Skin epidermis (tissue), 12 donors: ENCODE data around the gene TMEM154.

ENCODE experiments used
- H3K27ac ChIP-seq, 21 experiments: fragments of 200-600 bp; sonication (generic) in 11 of 21; one replicate each; pipeline ENCODE4 v1.5.0; 2020; ENCODE audit warnings: mild to moderate bottlenecking in 3 of 21, inconsistent platforms in 2 of 21, moderate library complexity in 2 of 21
- H3K4me3 ChIP-seq, 7 experiments: fragments of 200-600 bp; sonication (generic) in 2 of 7; one replicate each; pipeline ENCODE4 v1.5.0; 2020; ENCODE audit warnings: inconsistent platforms in 2 of 7, mild to moderate bottlenecking in 2 of 7, moderate library complexity in 1 of 7

Gene TMEM154, protein sequence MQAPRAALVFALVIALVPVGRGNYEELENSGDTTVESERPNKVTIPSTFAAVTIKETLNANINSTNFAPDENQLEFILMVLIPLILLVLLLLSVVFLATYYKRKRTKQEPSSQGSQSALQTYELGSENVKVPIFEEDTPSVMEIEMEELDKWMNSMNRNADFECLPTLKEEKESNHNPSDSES

GRCh38 chr4:152679414-152680281 is at the start of gene TMEM154:
Gene TMEM154, minus strand, starts transcription at chr4:152679997. Its CDS starts 64 bp downstream, at chr4:152679933.
- Histone ChIP-seq H3K27ac (peak within 1 kb of the TSS in 20 of 21 experiments; percentile 66 to 95 (median 84)), H3K4me3 (peak within 1 kb of the TSS; percentile 37 to 59 (median 51))

- no peak overlapping the region for H3K27ac ChIP-seq
- H3K4me3 ChIP-seq = no peak overlapping the region
These were observed 49.7 kb upstream of the TMEM154 start for GRCh38 chr4:152729466-152729865.

GRCh38 chr4:152728343-152728742 is 48.5 kb upstream of the TMEM154 start:
- Histone ChIP-seq H3K4me3 (no peak overlapping the region), H3K27ac (no peak overlapping the region)

DNA sequence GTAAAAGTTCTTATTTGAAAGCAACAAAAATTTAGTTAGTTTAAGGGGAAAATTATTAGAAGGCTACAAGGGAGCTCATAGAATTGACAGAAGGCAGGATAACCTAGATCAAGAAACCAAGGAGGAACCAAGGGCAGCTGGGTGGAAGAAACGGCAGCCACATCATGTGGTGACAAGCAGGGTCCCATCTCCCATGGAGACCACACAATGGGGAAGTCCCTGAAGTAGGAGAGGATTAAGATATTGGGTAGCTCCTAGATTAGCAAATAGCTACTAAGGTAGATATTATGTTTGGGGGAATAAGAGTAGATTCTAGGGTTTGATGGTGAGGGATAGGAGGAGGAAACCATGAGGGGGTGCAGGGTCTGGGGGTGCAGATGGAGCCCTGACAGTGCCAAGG is 48.0 kb upstream of the TMEM154 start:
- H3K27ac ChIP-seq = no peak overlapping the region
- no peak overlapping the region for H3K4me3 ChIP-seq

- Histone ChIP-seq H3K27ac (no peak overlapping the region), H3K4me3 (no peak overlapping the region)
These were observed 44.7 kb upstream of the TMEM154 start for GRCh38 chr4:152724494-152724893.

DNA sequence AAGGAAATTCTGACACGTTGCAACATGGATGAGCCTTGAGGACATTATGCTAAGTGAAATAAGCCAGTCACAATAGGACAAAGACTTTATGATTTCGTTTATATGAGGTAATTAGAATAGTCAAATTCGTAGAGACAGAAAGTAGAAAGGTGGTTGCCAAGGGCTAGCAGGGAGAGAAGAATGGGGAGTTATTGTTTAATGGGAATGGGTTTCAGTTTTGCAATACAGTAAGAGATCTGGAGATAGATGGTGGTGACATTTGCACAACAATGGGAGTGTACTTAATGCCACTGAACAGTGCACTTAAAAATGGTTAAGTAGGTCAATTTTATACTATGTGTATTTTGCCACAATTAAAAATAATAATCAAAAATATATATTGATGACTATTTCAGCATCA is 43.4 kb upstream of the TMEM154 start:
- no peak overlapping the region for H3K4me3 ChIP-seq
- H3K27ac ChIP-seq = no peak overlapping the region

GRCh38 chr4:152719801-152720556 is 40.2 kb upstream of the TMEM154 start:
- peak overlapping the region in 2 of 7 experiments; percentile 12 to 25 for H3K4me3 ChIP-seq
- H3K27ac ChIP-seq = peak overlapping the region in 17 of 21 experiments; percentile 25 to 83 (median 57)

DNA sequence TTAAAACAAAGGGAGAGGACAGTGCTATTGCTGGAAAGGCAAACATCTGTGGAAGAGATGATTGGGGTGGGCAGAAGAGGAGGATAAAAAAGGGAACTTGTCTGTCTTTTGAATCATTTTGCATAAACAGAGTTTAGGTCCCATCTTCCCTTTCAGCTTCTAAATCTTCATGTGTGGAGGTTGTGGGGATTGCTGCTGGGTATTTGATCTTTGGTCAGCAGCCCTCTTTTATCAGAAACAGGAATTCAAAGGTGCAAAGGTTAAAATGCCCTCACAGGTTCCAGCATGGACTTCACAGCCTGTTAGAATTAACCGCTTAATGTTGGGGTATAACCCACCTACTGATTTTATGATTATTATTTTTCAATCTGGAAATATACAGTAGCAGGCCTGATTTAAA is 39.5 kb upstream of the TMEM154 start:
- Histone ChIP-seq H3K4me3 (no peak overlapping the region), H3K27ac (peak overlapping the region in 6 of 21 experiments; percentile 27 to 76 (median 64))

- no peak overlapping the region for H3K27ac ChIP-seq
- H3K4me3 ChIP-seq = no peak overlapping the region
These were observed 35.3 kb upstream of the TMEM154 start for GRCh38 chr4:152715076-152715475.

DNA sequence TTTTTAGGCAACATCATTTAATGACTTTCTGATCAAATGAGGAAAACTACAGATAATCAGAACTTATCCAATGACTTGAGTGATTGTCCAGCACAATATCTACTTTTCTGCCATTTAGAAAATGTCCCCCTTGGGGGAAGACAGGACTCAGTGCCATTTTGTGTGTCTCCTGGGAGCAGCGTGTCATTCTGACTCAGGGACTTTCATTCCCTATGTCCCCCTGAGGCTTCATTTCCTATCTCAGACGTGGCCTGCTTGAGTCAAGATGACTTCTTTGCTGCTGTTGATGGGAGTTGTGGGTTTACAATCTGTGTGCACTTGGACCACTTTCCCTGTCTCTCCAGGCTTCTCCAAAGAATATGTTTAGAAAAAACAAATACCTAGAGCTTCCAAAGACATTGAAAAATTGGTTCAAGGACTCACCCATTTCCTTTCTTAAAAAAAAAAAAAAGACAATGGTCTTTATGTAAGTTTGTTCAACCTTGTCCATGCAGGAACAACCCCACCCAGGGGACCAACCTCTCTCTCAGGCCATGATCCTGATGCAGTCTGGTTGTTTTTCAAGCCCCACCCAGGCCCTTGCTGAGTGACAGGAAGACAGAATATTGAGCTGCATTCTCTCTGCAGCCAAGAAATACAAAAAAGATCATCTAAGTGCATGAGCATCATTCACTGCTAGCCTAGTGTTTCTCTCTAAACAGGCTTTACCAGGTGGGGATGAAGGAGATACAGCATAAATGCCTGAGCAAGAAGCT is 34.3 kb upstream of the TMEM154 start:
- no peak overlapping the region for H3K27ac ChIP-seq
- H3K4me3 ChIP-seq = no peak overlapping the region

DNA sequence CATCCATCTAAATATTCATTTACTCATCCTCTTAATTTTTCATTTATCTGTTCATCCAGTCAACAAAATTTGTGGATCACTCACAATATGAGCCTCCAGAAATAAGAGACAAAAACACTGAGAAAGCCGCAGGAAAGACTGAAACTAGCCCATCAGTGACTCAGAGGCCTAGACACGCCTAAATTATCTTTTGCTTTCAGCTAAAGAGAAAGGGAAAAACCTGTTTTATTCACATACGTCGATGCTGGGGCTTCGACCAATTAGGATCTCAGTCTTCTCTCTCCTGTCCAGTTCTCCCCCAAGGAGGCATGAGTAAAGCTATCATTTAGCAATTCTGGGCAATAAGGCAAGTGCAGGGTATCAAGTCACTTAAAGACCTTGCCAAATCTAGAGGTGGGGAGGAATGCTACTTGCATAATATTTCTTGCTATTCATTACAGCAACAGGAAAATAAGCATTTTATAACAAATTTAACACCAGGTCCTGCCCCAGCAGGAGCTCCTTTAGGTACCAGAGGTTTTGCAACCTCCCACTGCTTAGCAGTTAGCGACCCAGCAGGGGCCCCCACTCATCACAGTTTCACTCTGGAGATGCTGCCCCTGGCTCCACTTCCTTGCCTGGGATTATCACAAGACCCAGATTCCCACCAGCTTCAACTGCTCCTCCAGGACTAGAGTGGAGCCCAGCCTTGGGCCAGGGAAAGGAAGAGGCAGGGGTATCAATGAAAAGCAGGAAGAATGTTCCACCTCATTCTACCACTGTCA is 30.1 kb upstream of the TMEM154 start:
- peak overlapping the region in 18 of 21 experiments; percentile 31 to 81 (median 66) for H3K27ac ChIP-seq
- no peak overlapping the region for H3K4me3 ChIP-seq

DNA sequence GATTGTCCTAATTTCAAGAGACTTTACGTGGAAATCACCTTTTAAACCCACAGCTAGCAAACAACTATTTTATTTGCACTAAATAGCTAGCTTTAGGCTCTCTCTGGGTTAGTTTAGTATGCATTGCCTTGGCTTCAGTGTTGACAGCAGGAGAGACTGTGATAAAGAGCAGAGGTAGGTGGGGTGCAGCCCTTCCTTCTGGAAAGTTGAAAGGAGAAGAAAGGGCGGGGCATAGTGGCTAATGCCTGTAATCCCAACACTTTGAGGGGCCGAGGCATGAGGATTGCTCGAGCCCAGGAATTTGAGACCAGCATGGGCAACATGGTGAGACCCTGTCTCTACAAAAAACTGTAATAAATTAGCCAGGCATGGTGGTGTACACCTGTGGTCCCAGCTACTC is 29.0 kb upstream of the TMEM154 start:
- Histone ChIP-seq H3K4me3 (no peak overlapping the region), H3K27ac (peak overlapping the region in 20 of 21 experiments; percentile 11 to 81 (median 55))

GRCh38 chr4:152708361-152708760 is 28.6 kb upstream of the TMEM154 start:
- peak overlapping the region in 18 of 21 experiments; percentile 13 to 81 (median 62) for H3K27ac ChIP-seq
- no peak overlapping the region for H3K4me3 ChIP-seq

DNA sequence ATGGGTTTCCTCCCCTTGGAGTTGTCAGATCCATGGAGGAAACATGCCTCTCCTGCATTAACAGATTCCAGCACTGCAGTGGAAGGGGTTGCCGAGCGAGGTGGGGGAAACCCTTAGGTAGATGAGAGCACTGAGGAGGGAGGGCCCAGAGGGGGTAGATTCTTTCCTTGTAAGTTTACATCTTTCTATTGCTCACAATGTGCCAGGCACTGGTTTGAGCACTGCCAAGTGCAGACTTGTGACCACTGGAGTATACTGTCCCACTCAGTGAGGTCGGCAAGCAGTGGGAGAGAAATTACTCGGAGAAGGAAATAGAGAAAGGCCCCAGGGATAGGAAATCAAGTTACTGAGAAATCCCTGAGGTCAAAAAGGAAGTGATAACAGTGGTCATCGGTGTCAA is 27.8 kb upstream of the TMEM154 start:
- Histone ChIP-seq H3K4me3 (no peak overlapping the region), H3K27ac (peak overlapping the region in 5 of 21 experiments; percentile 73 to 80 (median 77))

- no peak overlapping the region for H3K27ac ChIP-seq
These were observed 26.1 kb upstream of the TMEM154 start for GRCh38 chr4:152705903-152706302.

GRCh38 chr4:152704788-152705187 is 25.0 kb upstream of the TMEM154 start:
- no peak overlapping the region for H3K4me3 ChIP-seq
- no peak overlapping the region for H3K27ac ChIP-seq

More at GRCh38 chr4:152705903-152706302, 26.1 kb upstream of the TMEM154 start:
- H3K4me3 ChIP-seq = no peak overlapping the region

DNA sequence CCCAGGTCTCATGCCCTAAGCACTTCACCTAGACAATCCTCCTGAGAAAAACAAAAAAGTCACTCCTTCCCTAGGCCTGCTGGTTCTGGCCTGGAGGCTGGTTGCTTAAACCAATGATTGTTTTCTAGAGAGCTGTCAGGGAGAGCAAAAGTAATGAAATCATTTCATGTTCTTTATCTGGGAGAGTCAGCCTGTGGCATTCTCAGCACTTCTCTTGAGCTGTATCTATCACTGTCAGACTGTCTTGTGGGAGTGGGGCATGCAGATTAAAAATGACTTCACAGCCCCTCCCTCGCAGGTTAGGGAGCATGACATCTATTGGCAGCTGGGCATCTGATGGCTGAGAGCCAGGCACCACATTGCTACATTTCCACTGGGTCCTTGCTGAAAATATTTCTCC is 20.4 kb upstream of the TMEM154 start:
- no peak overlapping the region for H3K4me3 ChIP-seq
- H3K27ac ChIP-seq = peak overlapping the region in 7 of 21 experiments; percentile 22 to 76 (median 43)

DNA sequence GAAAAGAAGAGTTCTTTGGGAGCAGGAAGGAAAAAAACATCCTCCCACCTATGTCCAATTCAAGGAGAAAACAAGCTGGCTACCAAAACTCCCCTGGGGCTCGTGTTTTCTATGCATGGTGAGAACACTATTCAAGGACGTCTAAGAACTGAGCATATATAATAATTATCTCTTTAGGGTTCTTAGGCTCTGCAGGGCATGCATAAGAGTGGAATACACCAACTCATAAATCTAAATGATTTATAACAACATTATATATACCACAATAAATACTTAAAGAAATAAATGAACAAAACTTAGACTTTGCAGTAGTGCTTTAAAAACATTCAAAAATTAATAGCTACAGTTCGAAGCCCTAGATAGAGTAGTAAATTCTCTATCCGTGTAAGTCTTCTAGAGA is 19.5 kb upstream of the TMEM154 start:
- Histone ChIP-seq H3K4me3 (no peak overlapping the region), H3K27ac (peak overlapping the region in 6 of 21 experiments; percentile 22 to 76 (median 50))

DNA sequence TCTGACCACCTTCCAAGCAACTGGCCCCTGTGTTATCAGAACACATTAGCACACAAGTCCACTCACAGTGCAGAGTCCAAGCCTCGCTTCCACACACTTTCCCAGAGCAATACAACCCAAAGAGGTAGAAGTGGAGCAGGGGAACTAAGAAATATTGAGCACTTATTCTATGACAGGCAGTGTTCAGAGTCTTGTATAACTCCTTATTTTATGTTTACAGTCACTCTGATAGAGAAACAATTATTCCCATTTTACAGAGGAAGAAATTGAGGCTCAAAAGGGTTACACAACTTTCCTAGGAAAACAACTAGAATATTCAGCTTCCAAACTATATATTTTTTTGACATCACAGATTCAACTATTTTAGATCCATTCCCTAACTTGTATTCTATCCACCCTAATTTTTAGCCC is 18.3 kb upstream of the TMEM154 start:
- H3K4me3 ChIP-seq = no peak overlapping the region
- H3K27ac ChIP-seq = peak overlapping the region in 11 of 21 experiments; percentile 5 to 76 (median 54)
